AG10803 (cell line): ENCODE measurements around the gene DIAPH3.

ENCODE experiments used
- DNase-seq: peaks from one replicate; pipeline ENCODE4 v3.0.0; 2010; ENCODE audit warnings: low read depth
- H3K4me3 ChIP-seq: 2 replicates; pipeline ENCODE4 v1.5.1; 2011; ENCODE audit warnings: mild to moderate bottlenecking, low read length, control low read depth
- CTCF ChIP-seq: conservative IDR thresholded peaks from 2 replicates; pipeline ENCODE4 v1.5.1; 2011; ENCODE audit warnings: mild to moderate bottlenecking, low read length, control low read depth, inconsistent platforms

DIAPH3 gene

GRCh38 chr13:59997976-59998375 lies 165.8 kb downstream of the DIAPH3 start:
- peak; percentile 53 for DNase-seq
- no peak overlapping the region for H3K4me3 ChIP-seq
- no peak for TF ChIP-seq CTCF

DNA sequence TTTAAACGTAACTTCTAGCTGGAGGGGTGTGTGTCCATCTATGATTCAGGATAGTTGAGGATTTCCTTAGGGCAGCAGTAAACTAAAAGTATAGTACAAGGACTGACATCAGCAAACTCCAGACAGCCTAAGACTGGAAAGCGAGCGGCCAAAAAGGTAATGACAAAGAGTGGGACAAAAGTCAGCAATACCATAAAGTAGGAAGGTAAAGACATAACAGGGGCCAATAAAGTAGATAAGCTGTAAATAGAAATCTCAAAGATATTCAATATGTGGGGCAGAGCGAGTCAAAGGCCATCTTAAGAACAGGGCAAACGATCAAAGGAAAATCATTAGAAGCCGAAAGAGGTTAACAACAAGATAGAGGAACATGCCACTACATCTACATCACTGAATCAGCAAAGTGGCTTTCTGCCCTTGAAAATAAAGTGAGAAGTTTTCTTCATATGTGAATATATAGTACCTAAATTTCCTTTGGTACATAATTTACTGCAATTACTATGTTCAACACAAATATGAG lies 167.2 kb downstream of the DIAPH3 start:
- TF ChIP-seq CTCF, result no peak
- H3K4me3 ChIP-seq, result no peak overlapping the region
- DNase-seq, result no peak

DNA sequence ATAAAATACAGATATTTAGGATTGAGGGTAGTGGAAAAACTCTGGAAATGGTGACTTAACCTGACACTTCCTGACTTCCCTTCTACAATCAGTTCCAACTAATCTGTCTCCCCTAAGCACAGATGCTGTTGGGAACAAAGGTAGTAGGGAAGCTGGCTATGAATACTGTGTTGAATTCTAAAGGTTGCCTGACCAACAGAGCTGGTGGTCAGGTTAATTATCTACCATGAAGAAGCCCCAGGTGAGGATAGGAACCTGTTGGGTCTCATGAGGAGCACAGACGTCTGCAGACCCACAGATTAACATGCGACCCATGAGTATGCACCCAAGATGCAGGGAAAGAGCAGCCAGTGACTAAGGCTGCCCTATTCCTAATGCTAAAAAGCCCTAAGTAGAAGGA lies 172.3 kb downstream of the DIAPH3 start:
- no peak for TF ChIP-seq CTCF
- DNase-seq, result no peak
- no peak overlapping the region for H3K4me3 ChIP-seq

- TF ChIP-seq CTCF, result no peak
- H3K4me3 ChIP-seq, result no peak overlapping the region
- no peak for DNase-seq
These were observed 180.9 kb downstream of the DIAPH3 start for GRCh38 chr13:59982631-59983382.

DNA sequence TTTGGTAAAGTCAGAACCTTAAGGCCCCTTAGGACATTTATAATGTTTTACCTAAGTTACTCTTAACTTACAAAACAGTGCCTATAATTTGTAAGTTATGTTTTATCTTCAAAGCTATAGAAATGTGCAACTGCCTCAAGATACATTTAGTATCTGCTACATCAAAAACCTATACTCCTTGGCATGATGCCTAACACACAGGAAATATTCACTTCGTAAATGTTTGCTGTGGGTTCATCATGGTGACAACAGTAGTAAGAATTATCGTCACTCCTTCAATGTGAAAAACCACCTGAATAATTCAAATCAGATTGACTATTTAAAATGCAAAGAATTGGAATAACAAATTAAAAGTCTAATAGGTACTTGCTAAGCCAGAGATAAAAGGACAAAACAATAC lies 184.1 kb downstream of the DIAPH3 start:
- no peak for TF ChIP-seq CTCF
- H3K4me3 ChIP-seq, result no peak overlapping the region
- DNase-seq, result no peak

DNA sequence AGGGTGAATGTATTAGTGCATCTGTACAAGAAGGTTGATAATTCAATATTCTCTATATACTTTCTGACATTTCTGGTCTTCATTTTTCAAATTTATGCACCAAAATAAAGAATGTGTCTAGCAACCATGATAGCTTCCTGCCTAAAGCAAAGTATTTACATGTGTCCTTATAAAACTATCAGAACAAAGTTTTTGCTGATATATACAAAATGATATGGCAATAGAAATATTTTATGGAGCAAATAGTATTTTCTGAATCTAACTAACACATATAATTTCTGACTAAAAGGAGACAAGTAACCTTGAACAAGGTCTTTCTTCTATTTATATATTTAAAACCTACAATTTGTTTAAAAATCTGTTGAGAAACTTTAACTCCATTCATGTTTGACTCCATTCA lies 184.9 kb downstream of the DIAPH3 start:
- DNase-seq, result no peak
- no peak for TF ChIP-seq CTCF
- no peak overlapping the region for H3K4me3 ChIP-seq

- no peak for TF ChIP-seq CTCF
- DNase-seq, result no peak
- no peak overlapping the region for H3K4me3 ChIP-seq
These were observed 186.9 kb downstream of the DIAPH3 start for GRCh38 chr13:59976856-59977255.
